HG03354 (cell line): ENCODE data around the gene CPD.
"Not testable (repeated sequence)": the region's sequence is repeated elsewhere in the genome, so short reads cannot be mapped to it uniquely, and the experiment has no call there.

Experiments used
- ATAC-seq: cut with Tn5 transposase; IDR thresholded peaks from one replicate; pipeline ENCODE4 v1.9.1; 2021; ENCODE audit warnings: mild to moderate bottlenecking; ENCODE audit not compliant: unreplicated experiment, poor library complexity, severe bottlenecking

CPD gene

DNA sequence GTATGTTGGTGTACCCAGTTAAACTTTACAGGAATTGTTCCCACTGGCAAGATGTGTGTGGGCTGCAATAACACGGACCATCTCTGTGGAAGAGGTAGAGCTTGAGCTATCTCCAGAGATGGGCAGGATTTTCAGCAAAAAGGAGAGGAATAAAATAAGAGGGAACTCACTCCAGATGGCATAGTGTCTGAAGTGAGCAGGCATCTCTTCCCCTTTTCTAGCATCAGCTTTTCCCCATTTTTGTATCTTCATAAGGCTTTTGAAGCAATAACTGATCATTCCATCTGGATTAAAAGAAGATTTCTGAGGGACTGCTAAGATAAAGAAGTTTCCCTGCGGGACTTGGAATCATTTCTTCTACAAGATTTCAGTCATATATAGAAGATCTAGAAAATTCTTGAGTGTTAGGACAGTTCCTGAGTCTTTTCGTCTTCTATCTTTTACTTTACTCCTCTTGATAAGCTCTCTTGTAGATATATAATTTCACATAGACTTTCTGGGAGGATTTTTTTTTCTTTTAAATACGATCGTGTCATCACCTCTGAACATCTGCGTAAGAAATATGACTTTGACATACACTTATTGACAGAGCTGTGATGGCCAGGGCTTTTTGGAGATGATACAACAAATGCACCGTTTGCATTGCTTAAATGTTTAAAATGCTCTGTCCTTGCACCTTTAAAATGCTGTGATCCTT is 2.1 kb downstream of the CPD start:
- ATAC-seq, result no peak

DNA sequence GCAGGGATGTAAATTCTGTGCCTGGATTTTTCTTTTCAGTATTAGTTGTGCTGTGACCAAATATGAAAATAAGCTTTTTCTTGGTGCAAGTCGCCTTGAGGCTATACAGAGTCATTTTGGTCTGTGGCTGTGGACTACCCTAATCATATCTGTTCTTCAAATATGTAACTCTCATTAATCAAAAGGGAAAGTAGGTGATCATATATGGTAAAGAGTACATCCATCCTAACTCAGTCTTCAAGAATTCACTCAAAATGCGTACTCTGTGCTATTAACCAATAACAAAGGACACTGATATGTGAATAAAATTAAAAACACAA is 2.6 kb downstream of the CPD start:
- no peak for ATAC-seq

DNA sequence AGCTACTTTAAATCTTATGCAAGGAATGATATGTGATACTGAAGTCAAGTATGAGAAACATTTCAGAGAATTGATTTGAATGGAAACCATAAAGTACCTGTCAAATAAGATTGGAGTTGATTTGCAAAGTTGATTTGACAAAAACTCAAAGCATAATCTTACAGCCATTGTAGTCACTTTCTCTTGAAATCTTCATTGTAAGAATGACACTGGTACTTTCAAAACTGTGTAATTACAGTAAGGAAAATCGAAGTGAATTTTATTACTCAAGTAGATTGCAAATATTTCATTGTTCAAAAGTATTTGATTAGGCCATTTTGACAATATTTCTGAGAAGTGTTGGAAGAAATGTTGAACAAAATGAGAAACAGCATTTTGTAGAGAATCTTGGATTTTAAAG is 3.6 kb downstream of the CPD start:
- no peak for ATAC-seq

DNA sequence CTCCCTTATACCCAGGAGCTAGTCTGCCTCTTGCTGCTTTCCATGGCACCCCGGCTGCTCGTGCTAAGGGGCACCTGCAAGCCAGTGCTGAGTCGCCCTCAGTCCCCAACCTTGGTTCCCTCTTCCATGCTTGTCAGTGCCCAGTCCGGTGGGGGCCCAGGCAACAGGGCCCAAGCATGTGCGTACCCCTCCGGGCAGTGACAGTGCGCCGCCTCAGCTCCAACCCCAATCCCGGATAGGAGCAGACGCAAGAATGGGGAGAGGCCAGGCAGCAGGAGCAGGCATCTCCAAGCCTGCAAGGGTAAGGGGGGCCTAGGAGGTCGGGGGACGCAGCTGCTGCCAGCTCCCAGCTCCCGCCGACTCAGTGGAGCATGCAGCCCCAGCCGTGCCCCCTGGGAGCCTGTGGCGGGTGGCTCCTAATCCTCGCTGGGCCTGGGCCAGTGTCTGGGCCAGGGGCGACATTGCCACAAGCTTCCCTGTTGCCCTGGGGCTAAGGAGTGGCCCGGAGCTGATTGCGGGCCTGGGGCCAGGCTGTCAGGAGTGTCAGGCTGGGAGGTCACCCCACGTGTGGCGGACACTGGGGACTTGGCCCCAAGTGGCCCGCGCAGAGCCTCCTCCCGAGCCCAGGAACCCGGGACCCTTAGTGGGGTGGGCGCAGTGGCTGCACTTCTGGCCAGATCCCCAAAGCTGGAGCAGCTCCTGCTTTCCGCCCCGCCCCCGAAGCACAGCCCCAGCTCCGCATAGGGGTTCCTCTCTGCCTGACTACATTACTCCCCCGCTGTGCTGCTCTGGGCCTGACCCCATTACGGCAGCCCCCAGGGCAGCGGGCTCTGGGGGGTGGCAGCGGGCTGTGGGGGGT is 9.8 kb downstream of the CPD start:
- no peak for ATAC-seq

DNA sequence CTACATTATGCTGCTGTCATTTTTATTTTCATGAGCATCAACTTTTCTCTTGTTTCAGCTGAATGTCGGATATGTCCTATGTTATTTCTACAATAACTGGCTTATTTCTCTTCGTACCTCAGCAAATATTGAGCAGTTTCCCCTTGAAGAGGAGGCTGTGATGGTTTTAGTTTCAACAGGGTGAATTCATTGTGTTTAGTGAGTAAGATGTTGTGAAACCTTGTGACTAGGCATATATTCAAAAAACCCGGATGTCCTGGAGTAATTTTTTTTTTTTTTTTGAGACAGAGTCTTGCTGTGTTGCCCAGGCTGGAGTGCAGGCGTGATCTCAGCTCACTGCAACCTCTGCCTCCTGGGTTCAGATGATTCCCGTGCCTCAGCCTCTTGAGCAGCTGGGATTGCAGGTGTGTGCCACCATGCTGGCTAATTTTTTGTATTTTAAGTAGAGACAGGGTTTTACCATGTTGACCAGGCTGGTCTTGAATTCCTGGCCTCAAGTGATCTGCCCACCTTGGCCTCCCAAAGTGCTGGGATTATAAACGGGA is 11.1 kb downstream of the CPD start:
- no peak for ATAC-seq

DNA sequence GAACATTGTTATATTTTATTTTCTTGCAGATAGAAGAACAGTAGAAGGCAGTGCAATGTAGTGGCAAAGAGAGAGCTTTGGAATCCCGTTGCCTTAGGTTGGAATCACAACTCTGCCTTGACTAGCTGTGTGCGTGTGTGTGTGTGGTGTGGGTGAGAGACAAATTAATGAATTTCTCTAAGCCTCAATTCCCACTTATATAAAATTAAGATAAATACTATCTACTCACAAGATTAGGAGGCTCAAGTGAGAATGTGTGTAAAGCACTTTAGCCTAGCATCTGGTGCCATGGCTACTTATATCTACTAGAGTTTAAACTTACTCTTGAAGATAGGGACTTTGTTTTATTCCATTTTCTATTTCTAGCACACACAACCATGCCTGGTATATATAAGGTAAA is 12.8 kb downstream of the CPD start:
- ATAC-seq, result no peak

DNA sequence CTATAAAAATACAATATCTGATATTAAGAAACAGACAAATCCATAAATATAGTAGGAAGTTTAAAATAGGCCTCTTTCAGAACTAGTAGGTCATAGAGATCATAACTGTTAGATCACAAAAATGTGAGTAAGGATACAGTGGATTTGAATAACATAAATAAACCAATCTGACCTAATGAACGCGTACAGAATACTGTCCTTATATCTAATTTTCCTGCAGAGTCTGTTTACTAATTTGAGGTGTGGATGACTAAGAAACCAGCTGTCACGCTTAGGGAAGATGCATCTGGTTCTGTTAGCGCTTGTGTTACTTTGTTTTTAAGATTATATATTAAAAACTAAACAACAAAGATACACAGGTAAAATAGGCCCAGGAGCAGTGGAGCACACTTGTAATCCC is 14.8 kb downstream of the CPD start:
- no peak for ATAC-seq

DNA sequence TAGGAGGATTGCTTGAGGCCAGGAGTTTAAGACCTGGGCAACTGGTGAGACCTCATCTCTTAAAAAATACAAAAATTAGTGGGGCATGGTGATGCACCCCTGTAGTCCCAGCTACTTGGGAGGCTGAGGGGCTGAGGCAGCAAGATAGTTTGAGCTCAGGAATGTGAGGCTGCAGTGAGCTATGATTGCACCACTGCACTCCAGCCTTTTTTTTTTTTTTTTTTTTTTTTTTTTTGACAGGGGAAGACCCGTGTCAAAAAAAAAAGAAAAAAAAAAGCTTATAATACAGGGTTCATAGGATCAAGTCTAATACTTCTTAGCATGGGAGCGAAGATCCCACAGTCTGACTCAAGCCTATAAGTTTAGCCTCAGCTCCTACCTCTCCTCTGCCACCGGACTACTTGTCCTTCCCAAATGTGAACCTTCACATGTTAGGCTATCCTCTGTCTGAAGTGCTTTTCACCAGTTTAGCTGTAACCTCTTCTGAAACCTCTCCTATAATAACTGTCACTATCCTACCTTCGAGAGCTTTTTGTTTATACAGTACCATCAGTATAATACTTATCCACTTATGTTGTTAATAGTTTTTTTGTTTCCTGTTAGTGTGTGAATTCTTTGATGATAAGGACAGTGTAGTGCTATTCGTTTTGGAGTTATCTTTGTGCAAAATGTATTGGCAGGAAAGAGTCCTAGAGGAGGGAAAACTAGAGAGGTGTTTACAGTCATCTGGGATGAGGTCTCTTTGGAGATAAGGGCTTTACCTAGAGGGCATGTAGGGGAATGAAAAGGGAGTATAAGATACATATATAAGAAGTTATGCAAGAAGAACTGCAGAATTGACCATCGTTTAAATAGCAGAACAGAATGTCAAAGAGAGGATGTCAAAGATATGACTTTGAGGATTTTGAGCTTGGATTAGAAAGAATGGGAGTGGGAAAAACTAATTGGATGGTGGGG is 15.5 kb downstream of the CPD start:
- ATAC-seq, result no peak

DNA sequence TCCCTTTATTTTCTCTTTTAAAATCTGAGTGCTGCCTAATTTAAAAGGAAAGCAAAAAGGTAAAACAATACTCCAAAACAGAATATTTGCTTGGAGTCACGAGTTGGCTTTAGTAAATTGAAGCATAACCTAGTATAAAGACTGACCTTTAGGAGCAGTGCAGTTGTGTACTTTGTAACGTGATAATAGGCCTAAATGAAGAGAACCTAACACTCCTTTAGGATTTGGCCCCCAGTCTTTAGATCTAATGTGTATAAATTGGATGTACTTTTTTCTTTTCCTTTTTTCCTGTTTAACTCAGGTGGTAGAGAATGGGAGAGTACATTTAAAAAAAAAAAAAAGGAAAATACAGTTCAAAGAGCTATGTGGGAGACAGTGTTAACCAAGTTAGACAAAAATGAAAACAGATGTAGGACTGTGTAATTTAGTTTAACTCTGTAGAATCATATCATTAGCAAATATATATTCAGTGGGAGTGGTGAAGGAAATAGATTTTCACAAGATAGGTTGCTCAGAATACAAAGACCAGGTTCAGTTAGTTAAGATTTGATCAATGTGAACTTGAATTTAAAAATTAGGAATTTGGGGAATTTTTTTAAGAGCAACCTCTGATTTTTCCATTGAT is 16.8 kb downstream of the CPD start:
- ATAC-seq, result no peak

DNA sequence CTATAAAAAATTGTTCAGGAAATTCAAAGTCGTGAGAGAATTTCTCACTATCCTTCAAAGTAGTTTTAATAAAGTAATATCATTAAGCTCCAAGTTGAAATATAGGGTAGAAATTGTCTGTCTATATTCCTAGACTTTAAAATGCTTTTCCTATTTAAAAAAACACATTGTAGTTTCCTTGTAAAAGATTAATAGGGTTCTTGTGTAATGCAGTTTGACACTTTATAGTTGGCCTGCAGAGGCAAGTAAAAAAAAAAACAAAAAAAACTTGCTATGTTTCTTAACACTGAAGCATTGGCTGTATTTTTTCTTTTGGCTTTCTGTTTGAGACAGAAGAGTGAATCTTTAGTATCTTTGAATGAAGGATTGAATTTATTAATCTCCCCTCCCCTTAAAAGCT is 17.4 kb downstream of the CPD start:
- ATAC-seq, result no peak

DNA sequence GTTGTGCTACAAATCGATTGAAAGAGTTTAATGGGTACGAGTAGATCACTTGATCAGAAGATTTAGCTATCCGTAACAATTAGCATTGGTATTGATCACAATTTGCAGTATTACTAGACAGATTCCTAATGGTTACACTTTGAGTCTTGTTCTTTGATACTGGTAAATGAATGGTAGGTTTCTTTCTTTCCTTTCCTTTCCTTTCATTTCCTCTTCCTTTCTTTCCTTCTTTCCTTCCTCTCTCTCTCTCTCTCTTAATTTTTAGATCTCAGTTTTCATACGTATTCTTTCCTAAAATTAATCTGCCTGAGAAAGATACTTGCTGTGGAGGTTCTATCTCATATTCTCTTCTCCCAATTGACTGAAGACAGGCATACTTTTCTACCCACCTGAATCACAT is 17.9 kb downstream of the CPD start:
- ATAC-seq, result no peak

DNA sequence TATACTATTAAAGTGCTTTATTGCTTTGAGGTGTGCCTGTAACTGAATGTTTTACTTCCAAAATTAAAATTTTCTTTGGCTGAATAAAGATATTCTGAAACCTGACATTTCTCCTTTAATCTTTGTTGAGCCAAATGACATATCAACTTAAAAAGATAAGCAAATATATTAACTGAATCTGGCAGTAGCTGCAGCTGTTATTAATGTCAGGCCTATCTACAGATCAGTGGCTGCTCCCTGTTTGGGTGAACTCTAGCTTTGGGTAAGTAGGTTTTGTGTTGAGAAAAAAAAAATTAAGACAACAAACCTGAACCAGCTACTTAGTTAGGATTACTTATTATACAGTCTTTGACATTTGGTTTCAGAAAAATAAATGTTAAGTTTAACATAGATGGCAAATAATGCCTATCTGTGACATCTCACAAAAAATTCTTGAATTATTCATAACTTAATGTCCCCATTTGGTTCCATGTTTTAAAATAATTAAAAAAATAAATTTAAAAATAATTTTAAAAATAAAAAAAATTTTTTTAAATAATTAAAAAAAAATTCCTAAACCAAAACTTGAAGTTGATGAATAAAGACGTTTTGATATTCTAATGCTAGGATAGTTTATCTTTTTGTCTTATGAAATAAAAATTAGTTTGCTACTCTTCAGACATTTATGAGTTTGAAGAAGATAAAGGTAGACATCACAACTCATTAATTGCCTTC is 19.8 kb downstream of the CPD start:
- no peak for ATAC-seq

DNA sequence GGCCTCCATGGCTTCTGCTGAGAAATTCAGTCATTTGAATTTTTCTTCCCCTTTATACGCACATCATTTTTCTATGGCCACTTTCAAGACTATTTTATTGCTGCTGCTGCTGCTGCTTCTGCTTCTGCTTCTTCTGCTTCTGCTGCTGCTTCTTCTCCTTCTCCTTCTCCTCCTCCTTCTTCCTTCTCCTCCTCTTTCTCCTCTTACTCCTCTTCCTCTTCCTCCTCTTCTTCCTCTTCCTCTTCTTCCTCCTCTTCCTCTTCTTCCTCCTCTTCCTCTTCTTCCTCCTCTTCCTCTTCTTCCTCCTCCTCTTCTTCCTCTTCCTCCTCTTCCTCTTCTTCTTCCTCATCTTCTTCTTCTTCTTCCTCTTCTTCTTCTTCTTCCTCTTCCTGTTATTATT is 22.4 kb downstream of the CPD start:
- no peak for ATAC-seq

DNA sequence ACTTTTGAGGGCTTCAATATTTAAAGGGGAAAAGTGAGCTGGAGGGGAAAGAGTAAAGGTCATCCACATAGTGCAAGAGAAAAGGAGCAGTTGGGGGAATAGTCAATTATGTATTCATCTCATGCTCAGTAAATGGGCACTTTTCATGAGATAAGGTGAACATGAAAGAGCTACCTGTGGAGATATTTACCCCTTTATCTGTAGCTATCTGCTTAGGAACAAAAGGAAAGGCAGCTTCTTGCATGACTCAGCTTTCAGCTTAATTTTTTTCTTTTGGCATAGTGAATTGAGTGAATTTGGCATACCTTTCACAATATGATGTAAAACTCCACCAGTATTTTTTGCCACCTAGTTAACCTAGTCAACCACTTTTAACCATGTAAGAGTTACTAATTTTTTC is 26.4 kb downstream of the CPD start:
- ATAC-seq, result no peak

DNA sequence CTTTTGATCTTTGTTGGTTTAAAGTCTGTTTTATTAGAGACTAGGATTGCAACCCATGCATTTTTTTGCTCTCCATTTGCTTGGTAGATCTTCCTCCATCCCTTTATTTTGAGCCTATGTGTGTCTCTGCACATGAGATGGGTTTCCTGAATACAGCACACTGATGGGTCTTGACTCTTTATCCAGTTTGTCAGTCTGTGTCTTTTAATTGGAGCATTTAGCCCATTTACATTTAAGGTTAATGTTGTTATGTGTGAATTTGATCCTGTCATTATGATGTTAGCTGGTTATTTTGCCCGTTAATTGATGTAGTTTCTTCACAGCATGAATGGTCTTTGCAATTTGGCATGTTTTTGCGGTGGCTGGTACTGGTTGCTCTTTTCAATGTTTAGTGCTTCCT is 31.9 kb downstream of the CPD start:
- not testable (repeated sequence) for ATAC-seq

DNA sequence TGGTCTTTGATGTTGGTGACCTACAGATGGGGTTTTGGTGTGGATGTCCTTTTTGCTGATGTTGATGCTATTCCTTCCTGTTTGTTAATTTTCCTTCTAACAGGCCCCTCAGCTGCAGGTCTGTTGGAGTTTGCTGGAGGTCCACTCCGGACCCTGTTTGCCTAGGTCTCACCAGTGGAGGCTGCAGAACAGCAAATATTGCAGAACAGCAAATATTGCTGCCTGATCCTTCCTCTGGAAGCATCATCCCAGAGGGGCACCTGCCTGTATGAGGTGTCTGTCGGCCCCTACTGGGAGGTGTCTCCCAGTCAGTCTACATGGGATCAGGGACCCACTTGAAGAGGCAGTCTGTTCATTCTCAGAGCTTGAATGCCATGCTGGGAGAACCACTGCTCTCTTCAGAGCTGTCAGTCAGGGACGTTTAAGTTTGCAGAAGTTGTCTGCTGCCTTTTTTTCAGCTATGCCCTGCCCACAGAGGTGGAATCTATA is 33.3 kb downstream of the CPD start:
- ATAC-seq, result not testable (repeated sequence)

DNA sequence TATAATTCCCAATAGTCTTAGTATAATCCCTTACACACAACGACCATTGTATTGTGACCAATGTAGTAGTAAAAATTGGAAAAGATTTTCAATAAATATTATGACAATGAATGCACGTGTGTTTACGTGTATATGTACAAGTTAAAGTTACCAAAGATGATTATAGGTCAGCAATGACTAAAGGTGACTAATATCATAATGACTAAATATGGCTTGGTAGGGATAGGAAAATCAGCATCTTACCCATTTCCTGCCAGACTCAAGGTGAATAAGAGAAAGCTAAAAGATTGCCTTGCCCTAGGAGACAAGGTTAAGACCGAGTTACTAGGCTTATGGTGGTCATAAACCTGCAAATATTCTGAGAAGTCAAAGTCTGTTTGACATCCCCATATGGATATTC is 34.4 kb downstream of the CPD start:
- ATAC-seq, result no peak

DNA sequence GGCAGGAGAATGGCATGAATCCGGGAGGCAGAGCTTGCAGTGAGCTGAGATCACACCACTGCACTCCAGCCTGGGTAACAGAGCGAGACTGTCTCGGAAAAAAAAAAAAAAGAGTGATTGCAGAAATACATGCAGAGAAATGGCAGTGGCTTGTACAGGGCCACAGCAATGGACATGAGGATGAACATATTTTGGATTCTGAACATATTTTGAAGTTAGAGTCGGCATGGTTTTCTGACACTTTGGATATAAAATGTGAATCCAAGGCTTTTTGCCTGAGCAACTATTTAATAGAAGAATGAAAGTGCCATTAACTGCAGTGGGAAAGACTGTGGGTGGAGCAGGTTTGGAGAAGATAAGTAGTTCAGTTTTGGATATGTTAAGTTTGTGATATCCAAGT is 35.8 kb downstream of the CPD start:
- no peak for ATAC-seq

DNA sequence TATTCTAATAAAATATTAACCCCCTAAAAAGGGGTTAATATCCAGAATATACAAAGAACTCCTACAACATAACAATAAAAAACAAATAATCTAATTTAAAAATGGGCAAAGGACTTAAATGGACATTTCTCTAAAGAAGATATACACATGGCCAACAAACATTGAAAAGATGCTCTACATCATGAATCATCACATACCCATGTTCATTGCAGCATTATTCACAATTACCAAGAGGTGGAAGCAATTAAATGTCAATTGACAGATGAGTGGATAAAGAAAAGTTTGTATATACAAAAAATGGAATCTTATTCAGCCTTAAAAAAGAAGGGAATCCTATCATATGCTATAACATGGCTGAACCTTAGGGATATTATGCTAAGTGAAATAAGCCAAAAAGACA is 36.8 kb downstream of the CPD start:
- no peak for ATAC-seq
